GM12878 (cell line): ENCODE data around the gene CTCFL. TPM values are rescaled to one million over a fixed set of nuclear protein-coding genes. Genes with fewer than 3 reads are reported as not detected.
A peak's percentile ranks its signal among the peaks of the same experiment; 100 is the strongest.

ENCODE experiments used
- ATAC-seq: fragments of 200-7000 bp; cut with Tn5 transposase; 3 replicates; pipeline ENCODE4 v1.9.1; 2020; ENCODE audit warnings: mild to moderate bottlenecking, moderate library complexity
- BruUV-seq: library from RNA; stranded (reverse); fragments of 400-500 nt; replicated peaks from 2 replicates; lab custom pipeline; 2021; lab: Mats Ljungman, UMichigan
- CTCF ChIA-PET: fragments of 300-600 bp; sonication (Branson Sonifier 250); formaldehyde crosslinking; extraction: SDS; loops from one replicate; lab custom pipeline; 2021; ENCODE audit warnings: inconsistent platforms; lab: Yijun Ruan, JAX
- POLR2A ChIA-PET: fragments of 350-600 bp; formaldehyde crosslinking; extraction: SDS; loops from one replicate; lab custom pipeline; 2021; ENCODE audit warnings: inconsistent platforms; lab: Charles Lee
- RAD21 ChIA-PET: fragments of 300-600 bp; sonication (Branson Sonifier 250); formaldehyde crosslinking; loops from one replicate; lab custom pipeline; 2023; ENCODE audit warnings: antibody characterized with exemption; ENCODE audit not compliant: unreplicated experiment; lab: Charles Lee
- SMC1A ChIA-PET: fragments of 300-600 bp; sonication (Branson Sonifier 250); formaldehyde crosslinking; loops from one replicate; lab custom pipeline; 2023; ENCODE audit not compliant: unreplicated experiment, uncharacterized antibody; lab: Charles Lee
- DNase-seq: peaks from one replicate; pipeline ENCODE4 v3.0.0-alpha.2; 2011; ENCODE audit warnings: low read depth, low spot score
- FAIRE-seq: peaks from 3 replicates; lab custom pipeline; 2011; peaks lifted over from hg19 to GRCh38; lab: Jason Lieb, UNC
- H2AFZ ChIP-seq: 2 replicates; pipeline ENCODE4 v1.6.0; 2011; ENCODE audit warnings: low read depth, low read length, control low read depth; ENCODE audit not compliant: control insufficient read depth
- H3K27ac ChIP-seq: 2 replicates; pipeline ENCODE4 v1.5.1; 2011; ENCODE audit warnings: control low read depth; ENCODE audit not compliant: control insufficient read depth, insufficient read depth
- H3K27me3 ChIP-seq, 2 experiments: replicated peaks in 1 of 2; 2 replicates each; pipeline versions ENCODE4 v1.6.0 to v1.6.1; 2011; ENCODE audit warnings: low read length in 1 of 2; ENCODE audit not compliant: control insufficient read depth in 2 of 2, insufficient read depth in 2 of 2
- H3K36me3 ChIP-seq, 2 experiments: 2 replicates each; pipeline ENCODE4 v1.5.1; 2011; ENCODE audit warnings: low read length in 1 of 2; ENCODE audit not compliant: control insufficient read depth in 2 of 2, insufficient read depth in 2 of 2
- H3K4me1 ChIP-seq: 2 replicates; pipeline ENCODE4 v1.6.1; 2011; ENCODE audit warnings: mild to moderate bottlenecking, low read length, moderate library complexity, mixed read lengths; ENCODE audit not compliant: control insufficient read depth, insufficient read depth
- H3K4me2 ChIP-seq: 2 replicates; pipeline ENCODE4 v1.6.0; 2011; ENCODE audit warnings: control low read depth; ENCODE audit not compliant: control insufficient read depth, insufficient read depth
- H3K4me3 ChIP-seq: fragments of 200-600 bp; sonication (generic); 2 replicates; pipeline ENCODE4 v1.5.1; 2016
- H3K79me2 ChIP-seq: 2 replicates; pipeline ENCODE4 v1.6.0; 2011; ENCODE audit warnings: low read length; ENCODE audit not compliant: control insufficient read depth, insufficient read depth
- H3K9ac ChIP-seq: 2 replicates; pipeline ENCODE4 v1.8.0; 2011; ENCODE audit warnings: low read length, control low read depth, mixed read lengths; ENCODE audit not compliant: control insufficient read depth, insufficient read depth
- H3K9me3 ChIP-seq: replicated peaks from 3 replicates; pipeline ENCODE4 v1.5.1; 2011; ENCODE audit warnings: mild to moderate bottlenecking, low read length; ENCODE audit not compliant: control insufficient read depth, insufficient read depth
- H4K20me1 ChIP-seq: 2 replicates; pipeline ENCODE4 v1.6.0; 2011; ENCODE audit not compliant: control insufficient read depth, insufficient read depth
- BCLAF1 ChIP-seq: fragments of 450-650 bp; IDR thresholded peaks from 2 replicates; pipeline ENCODE4 v1.6.1; 2017; ENCODE audit warnings: antibody characterized with exemption, mild to moderate bottlenecking, moderate library complexity
- BHLHE40 ChIP-seq, 2 experiments: fragments of 450-650 bp in 1 of 2; IDR thresholded peaks; 2 replicates each; pipeline ENCODE4 v1.6.1; 2011 to 2017; ENCODE audit warnings: low read depth in 2 of 2, borderline replicate concordance in 1 of 2, improper control_type of control experiment in 1 of 2, low read length in 1 of 2, mild to moderate bottlenecking in 1 of 2
- CBX5 ChIP-seq: sonication (generic); IDR thresholded peaks from 2 replicates; pipeline ENCODE4 v1.6.1; 2016; ENCODE audit warnings: low read depth, moderate library complexity, mild to moderate bottlenecking, inconsistent platforms
- CHD2 ChIP-seq: IDR thresholded peaks from 2 replicates; pipeline ENCODE4 v1.6.1; 2011; ENCODE audit warnings: low read depth, low read length, improper control_type of control experiment, borderline replicate concordance
- FOS ChIP-seq: IDR thresholded peaks from 3 replicates; pipeline ENCODE4 v1.6.1; 2011; ENCODE audit warnings: borderline replicate concordance; ENCODE audit not compliant: insufficient read length; ENCODE audit errors: extremely low read depth
- IRF4 ChIP-seq: IDR thresholded peaks from 2 replicates; pipeline ENCODE4 v1.6.1; 2011; ENCODE audit warnings: low read depth, low read length
- MLLT1 ChIP-seq: fragments of 450-650 bp; IDR thresholded peaks from 2 replicates; pipeline ENCODE4 v1.6.1; 2016; ENCODE audit warnings: mild to moderate bottlenecking
- NRF1 ChIP-seq: conservative IDR thresholded peaks from 2 replicates; pipeline ENCODE4 v1.6.1; 2011; ENCODE audit warnings: mild to moderate bottlenecking, low read depth, low read length, improper control_type of control experiment
- PKNOX1 ChIP-seq: fragments of 450-650 bp; IDR thresholded peaks from 2 replicates; pipeline ENCODE4 v1.6.1; 2016; ENCODE audit warnings: mild to moderate bottlenecking
- POLR2A ChIP-seq: IDR thresholded peaks from 2 replicates; pipeline ENCODE4 v1.6.1; 2011; ENCODE audit warnings: low read depth, mild to moderate bottlenecking, low read length
- POU2F2 ChIP-seq: IDR thresholded peaks from 3 replicates; pipeline ENCODE4 v1.6.1; 2011; ENCODE audit warnings: low read depth, mild to moderate bottlenecking, low read length, borderline replicate concordance
- RAD51 ChIP-seq: fragments of 450-650 bp; IDR thresholded peaks from 2 replicates; pipeline ENCODE4 v1.6.1; 2016; ENCODE audit warnings: moderate library complexity, mild to moderate bottlenecking, inconsistent platforms
- SMC3 ChIP-seq: IDR thresholded peaks from 2 replicates; pipeline ENCODE4 v1.6.1; 2011; ENCODE audit warnings: low read length, improper control_type of control experiment, borderline replicate concordance
- SPI1 ChIP-seq: IDR thresholded peaks from 2 replicates; pipeline ENCODE4 v1.6.1; 2011; ENCODE audit warnings: low read depth, mild to moderate bottlenecking, low read length, moderate library complexity, borderline replicate concordance; ENCODE audit not compliant: insufficient read depth
- TCF7 ChIP-seq: IDR thresholded peaks from 2 replicates; pipeline ENCODE4 v1.6.1; 2014; ENCODE audit warnings: antibody characterized with exemption, borderline replicate concordance
- WGBS: methylation state at CpG from one replicate; pipeline ENCODE4 v1.1.6; 2016; ENCODE audit warnings: low lambda C conversion rate; ENCODE audit not compliant: insufficient replicate concordance, insufficient coverage; ENCODE audit errors: missing lambda C conversion rate; 5-methylcytosine and 5-hydroxymethylcytosine counted together
- in situ Hi-C: fragments of 300-500 bp; cut with MboI; formaldehyde crosslinking; loops from 9 replicates; pipeline ENCODE4 v1.14.3; 2018; ENCODE audit warnings: mixed read lengths
- intact Hi-C: fragments of 100-400 bp; cut with micrococcal nuclease; formaldehyde crosslinking; loops from one replicate; pipeline ENCODE4 v1.14.2; 2022; ENCODE audit not compliant: unreplicated experiment
- polyA plus RNA-seq, 11 experiments: library from polyadenylated mRNA; depleted of rRNA in 4 of 11; unstranded in 6 of 11; stranded (reverse) in 5 of 11; fragments of >200 nt; fragmentation: Nextera tagmentation in 4 of 11; fragmentation: Illumina TruSeq in 1 of 11; extraction: Ambion mirVana in 4 of 11; extraction: Trizol in 1 of 11; gene quantifications; 1 replicate in 1 of 11; 2 replicates in 10 of 11; pipeline versions ENCODE4 v1.2.1 to v1.2.3, GENCODE V29; 2011 to 2016; ENCODE audit warnings: inconsistent platforms in 2 of 11, missing spikeins in 2 of 11, low read depth in 1 of 11
- total RNA-seq, 4 experiments: library from RNA; depleted of rRNA in 3 of 4; stranded (reverse); fragments of >200 nt in 3 of 4; fragmentation: Illumina TruSeq in 1 of 4; extraction: Trizol in 1 of 4; gene quantifications; 2 replicates each; pipeline versions ENCODE4 v1.2.1 to v1.2.3, GENCODE V29; 2013 to 2021

The CTCFL gene
- total and polyA plus RNA-seq, 10 of the 15 experiments (the other 5 are each of a cell fraction or from before 2014, with no cell fraction given) = 0.06 to 0.20 (median 0.11) TPM; not detected in 4

- Histone ChIP-seq H3K79me2 (no peaks in the 10 kb centered on the region), H4K20me1 (no peaks in the 10 kb centered on the region), H3K36me3 (no peaks in the 10 kb centered on the region), H3K4me1 (no peaks in the 10 kb centered on the region), H3K9me3 (peaks cover 3% of the 10 kb centered on the region; the same call in 2 of the 3 replicates), H3K27ac (no peak overlapping the region), H3K27me3 (no peaks in the 10 kb centered on the region), H3K4me2 (no peak overlapping the region), H3K9ac (no peak overlapping the region), H2AFZ (no peak overlapping the region), H3K4me3 (no peak overlapping the region)
- ChIA-PET POLR2A (no interaction called here), RAD21 (no interaction called here), CTCF (interaction anchor here (0.6 to 1.4 kb wide), 3 partner anchors 11 to 45 kb away, joined by 3 to 4 read pairs (median 4); no protein-coding TSS in a partner anchor), SMC1A (interaction anchor here (0.9 to 1.6 kb wide), 5 partner anchors 11 to 34 kb away, joined by 3 to 7 read pairs (median 3); no protein-coding TSS in a partner anchor)
- FAIRE-seq (no peak), ATAC-seq (peak; percentile 29), DNase-seq (no peak)
- no TSS peak for BruUV-seq
- TF ChIP-seq IRF4 = no peak
- TF ChIP-seq CHD2 = no peak
- TF ChIP-seq PKNOX1 = no peak
- no peak for TF ChIP-seq CBX5
- TF ChIP-seq SPI1 = peak; percentile 74; the same call in 1 of the 2 replicates
- TF ChIP-seq NRF1 = no peak
- TF ChIP-seq BHLHE40 (IDR thresholded peaks at IDR 0.05; ENCODE audit: borderline replicate concordance in 1 of 2, low read depth in 2 of 2, low read length in 1 of 2) = peak in 1 of 2 experiments; percentile 33; a peak in 1 of 4 replicates
- TF ChIP-seq FOS = no peak
- no peak for TF ChIP-seq TCF7
- TF ChIP-seq SMC3 = no peak
- TF ChIP-seq POU2F2 = no peak
- TF ChIP-seq BCLAF1 = no peak
- no peak for TF ChIP-seq MLLT1
- no peak for TF ChIP-seq POLR2A
- TF ChIP-seq RAD51 = peak; percentile 83; the same call in 1 of the 2 replicates
- intact Hi-C loops (no loop called here), in situ Hi-C loops (no loop called here)
- 27% methylated on average over 7 of the region's 7 CpGs for WGBS
These were observed 66.4 kb downstream of the CTCFL start for GRCh38 chr20:57458400-57459160.
